ENCODE data around the gene ZNF772. TPM values are rescaled to one million over a fixed set of nuclear protein-coding genes. Genes with fewer than 3 reads are reported as not detected.

The ZNF772 gene
- total RNA-seq, 1 experiment from 2014 or later, result 0.37 TPM

Other genes with a start within 250 kb of the ZNF772 start
- gene AURKC, start 246.5 kb downstream of the ZNF772 start, total RNA-seq (2021; ENCODE audit: unreplicated experiment), result 1.5 TPM
- gene ZNF805, start 236.9 kb downstream of the ZNF772 start, total RNA-seq (2021; ENCODE audit: unreplicated experiment), result 9.2 TPM
- gene ZNF460, start 197.1 kb downstream of the ZNF772 start, total RNA-seq (2021; ENCODE audit: unreplicated experiment), result 43.1 TPM
- gene ZNF543, start 157.1 kb downstream of the ZNF772 start, total RNA-seq (2021; ENCODE audit: unreplicated experiment), result 7.6 TPM
- 6.3 TPM for gene ZNF304, start 126.3 kb downstream of the ZNF772 start, total RNA-seq (2021; ENCODE audit: unreplicated experiment)
- 3.9 TPM for gene TRAPPC2B, start 114.0 kb downstream of the ZNF772 start, total RNA-seq (2021; ENCODE audit: unreplicated experiment)
- 1.4 TPM for gene ZNF547, start 114.0 kb downstream of the ZNF772 start, total RNA-seq (2021; ENCODE audit: unreplicated experiment)
- gene ZNF548, start 87.7 kb downstream of the ZNF772 start, total RNA-seq (2021; ENCODE audit: unreplicated experiment), result 8.7 TPM
- 5.1 TPM for gene ZNF17, start 66.4 kb downstream of the ZNF772 start, total RNA-seq (2021; ENCODE audit: unreplicated experiment)
- 18.0 TPM for gene ZNF749, start 42.2 kb downstream of the ZNF772 start, total RNA-seq (2021; ENCODE audit: unreplicated experiment)
- gene VN1R1, start 20.4 kb downstream of the ZNF772 start, total RNA-seq (2021; ENCODE audit: unreplicated experiment), result not detected
- gene ZNF419, start 10.2 kb upstream of the ZNF772 start, total RNA-seq (2021; ENCODE audit: unreplicated experiment), result 1.9 TPM
- 0.42 TPM for gene ZNF773, start 22.4 kb upstream of the ZNF772 start, total RNA-seq (2021; ENCODE audit: unreplicated experiment)
- gene ZNF549, start 49.8 kb upstream of the ZNF772 start, total RNA-seq (2021; ENCODE audit: unreplicated experiment), result not detected
- 3.1 TPM for gene ZNF550, start 82.3 kb upstream of the ZNF772 start, total RNA-seq (2021; ENCODE audit: unreplicated experiment)
- 4.0 TPM for gene ZNF416, start 101.3 kb upstream of the ZNF772 start, total RNA-seq (2021; ENCODE audit: unreplicated experiment)
- not detected for gene ZIK1, start 106.6 kb upstream of the ZNF772 start, total RNA-seq (2021; ENCODE audit: unreplicated experiment)
- 3.8 TPM for gene ZNF530, start 122.3 kb upstream of the ZNF772 start, total RNA-seq (2021; ENCODE audit: unreplicated experiment)
- 8.4 TPM for gene ZNF134, start 136.7 kb upstream of the ZNF772 start, total RNA-seq (2021; ENCODE audit: unreplicated experiment)
- 6.7 TPM for gene ZNF211, start 155.6 kb upstream of the ZNF772 start, total RNA-seq (2021; ENCODE audit: unreplicated experiment)
- not detected for gene ZSCAN4, start 191.4 kb upstream of the ZNF772 start, total RNA-seq (2021; ENCODE audit: unreplicated experiment)
- 10.8 TPM for gene ZNF551, start 204.4 kb upstream of the ZNF772 start, total RNA-seq (2021; ENCODE audit: unreplicated experiment)
- gene ZNF154, start 231.6 kb upstream of the ZNF772 start, total RNA-seq (2021; ENCODE audit: unreplicated experiment), result 0.10 TPM

All from HCT116 (cell line).